PFSK-1 (cell line): ENCODE data around the gene CSNK1G2.

ENCODE experiments used
- FOXP2 ChIP-seq: optimal IDR thresholded peaks from 2 replicates; pipeline ENCODE3; 2011; ENCODE audit warnings: borderline replicate concordance, control low read depth, inconsistent platforms; ENCODE audit not compliant: insufficient read depth; ENCODE audit errors: extremely low read length, extremely low read depth
- POLR2AphosphoS5 ChIP-seq: IDR thresholded peaks from 2 replicates; pipeline ENCODE4 v1.6.1; 2012; ENCODE audit warnings: low read depth, mild to moderate bottlenecking, control low read depth, low read length, moderate library complexity
- REST ChIP-seq, 2 experiments: IDR thresholded peaks; 2 replicates each; pipeline versions ENCODE4 v1.6.1 to v1.8.0; 2011 to 2012; ENCODE audit warnings: low read depth in 2 of 2, low read length in 2 of 2, control low read depth in 1 of 2, inconsistent platforms in 1 of 2, mild to moderate bottlenecking in 1 of 2, moderate library complexity in 1 of 2; ENCODE audit not compliant: insufficient read depth in 1 of 2
- SIN3A ChIP-seq: IDR thresholded peaks from 2 replicates; pipeline ENCODE4 v1.6.1; 2012; ENCODE audit warnings: mild to moderate bottlenecking, low read length, moderate library complexity, borderline replicate concordance; ENCODE audit not compliant: insufficient read depth
- TAF1 ChIP-seq: IDR thresholded peaks from 2 replicates; pipeline ENCODE4 v1.6.1; 2012; ENCODE audit warnings: low read length, control low read depth, borderline replicate concordance; ENCODE audit not compliant: insufficient read depth

CSNK1G2 gene

GRCh38 chr19:1907563-1908363, 33.2 kb upstream of the CSNK1G2 start:
- TF ChIP-seq SIN3A (no peak), TAF1 (no peak), POLR2AphosphoS5 (no peak), FOXP2 (no peak), REST (IDR thresholded peaks at IDR 0.05; ENCODE audit: insufficient read depth in 1 of 2, low read depth in 2 of 2, low read length in 2 of 2) (no peak)

- no peak for TF ChIP-seq TAF1
- no peak for TF ChIP-seq FOXP2
- no peak for TF ChIP-seq REST (IDR thresholded peaks at IDR 0.05; ENCODE audit: insufficient read depth in 1 of 2, low read depth in 2 of 2, low read length in 2 of 2)
- no peak for TF ChIP-seq SIN3A
- TF ChIP-seq POLR2AphosphoS5: no peak
Observed at GRCh38 chr19:1908364-1908678, 32.7 kb upstream of the CSNK1G2 start.

- TF ChIP-seq POLR2AphosphoS5 (no peak), TAF1 (no peak), SIN3A (no peak), REST (IDR thresholded peaks at IDR 0.05; ENCODE audit: insufficient read depth in 1 of 2, low read depth in 2 of 2, low read length in 2 of 2) (no peak), FOXP2 (no peak)
Observed at GRCh38 chr19:1909761-1910080, 31.3 kb upstream of the CSNK1G2 start.

GRCh38 chr19:1910177-1910576, 30.8 kb upstream of the CSNK1G2 start:
- TF ChIP-seq SIN3A: no peak
- no peak for TF ChIP-seq REST (IDR thresholded peaks at IDR 0.05; ENCODE audit: insufficient read depth in 1 of 2, low read depth in 2 of 2, low read length in 2 of 2)
- TF ChIP-seq TAF1: no peak
- no peak for TF ChIP-seq FOXP2
- no peak for TF ChIP-seq POLR2AphosphoS5

GRCh38 chr19:1911098-1911497, 29.9 kb upstream of the CSNK1G2 start:
- TF ChIP-seq POLR2AphosphoS5: no peak
- TF ChIP-seq REST (IDR thresholded peaks at IDR 0.05; ENCODE audit: insufficient read depth in 1 of 2, low read depth in 2 of 2, low read length in 2 of 2): no peak
- no peak for TF ChIP-seq FOXP2
- TF ChIP-seq SIN3A: no peak
- no peak for TF ChIP-seq TAF1
